GM06990 (cell line): ENCODE data around the gene SLC22A4.

Source experiments
- DNase-seq: peaks from one replicate; pipeline ENCODE4 v3.0.0-alpha.2; 2011; ENCODE audit not compliant: insufficient read length; ENCODE audit errors: extremely low read depth
- H3K27me3 ChIP-seq: replicated peaks from 2 replicates; pipeline ENCODE4 v1.6.0; 2011; ENCODE audit warnings: low read length; ENCODE audit not compliant: control insufficient read depth, insufficient read depth
- H3K36me3 ChIP-seq: 2 replicates; pipeline ENCODE4 v1.5.1; 2011; ENCODE audit warnings: low read length; ENCODE audit not compliant: control insufficient read depth, insufficient read depth
- H3K4me3 ChIP-seq: replicated peaks from 2 replicates; pipeline ENCODE4 v1.5.1; 2011; ENCODE audit warnings: low read depth, mild to moderate bottlenecking, control low read depth, low read length
- CTCF ChIP-seq: IDR thresholded peaks from 2 replicates; pipeline ENCODE4 v1.5.1; 2011; ENCODE audit warnings: low read length, control low read depth, mild to moderate bottlenecking, inconsistent platforms; ENCODE audit not compliant: insufficient read depth, poor library complexity, severe bottlenecking

SLC22A4 gene

GRCh38 chr5:132257131-132258101, 36.8 kb upstream of the SLC22A4 start, which contains the start of gene PDLIM4:
Gene PDLIM4, plus strand, starts transcription at chr5:132257696. Its CDS starts 39 bp downstream, at chr5:132257735.
- no peak within 1 kb of the TSS for H3K4me3 ChIP-seq
- no peaks in the 10 kb centered on the region for H3K36me3 ChIP-seq
- no peaks in the 10 kb centered on the region; the same call in 1 of the 2 replicates for H3K27me3 ChIP-seq
- no peak for DNase-seq
- no peak for TF ChIP-seq CTCF

GRCh38 chr5:132258102-132259068, 35.8 kb upstream of the SLC22A4 start:
- Histone ChIP-seq H3K36me3 (no peaks in the 10 kb centered on the region), H3K27me3 (no peaks in the 10 kb centered on the region; the same call in 1 of the 2 replicates), H3K4me3 (no peak overlapping the region)
- DNase-seq = no peak
- TF ChIP-seq CTCF = no peak

GRCh38 chr5:132259069-132259851, 34.9 kb upstream of the SLC22A4 start:
- DNase-seq = no peak
- H3K4me3 ChIP-seq = no peak overlapping the region
- H3K27me3 ChIP-seq = no peaks in the 10 kb centered on the region; the same call in 1 of the 2 replicates
- TF ChIP-seq CTCF = no peak
- no peaks in the 10 kb centered on the region for H3K36me3 ChIP-seq

GRCh38 chr5:132260051-132260450, 34.1 kb upstream of the SLC22A4 start:
- no peak overlapping the region for H3K4me3 ChIP-seq
- no peak for DNase-seq

More at GRCh38 chr5:132260051-132260450, 34.1 kb upstream of the SLC22A4 start:
- no peak for TF ChIP-seq CTCF
- H3K36me3 ChIP-seq = no peaks in the 10 kb centered on the region
- H3K27me3 ChIP-seq = no peaks in the 10 kb centered on the region; the same call in 1 of the 2 replicates
